GM21786 (cell line): ENCODE measurements around the gene HECW1.
A peak's percentile ranks its signal among the peaks of the same experiment; 100 is the strongest.
"Not testable (repeated sequence)": the region's sequence is repeated elsewhere in the genome, so short reads cannot be mapped to it uniquely, and the experiment has no call there.

Experiments used
- ATAC-seq: cut with Tn5 transposase; IDR thresholded peaks from one replicate; pipeline ENCODE4 v1.9.1; 2021; ENCODE audit not compliant: unreplicated experiment

The HECW1 gene

DNA sequence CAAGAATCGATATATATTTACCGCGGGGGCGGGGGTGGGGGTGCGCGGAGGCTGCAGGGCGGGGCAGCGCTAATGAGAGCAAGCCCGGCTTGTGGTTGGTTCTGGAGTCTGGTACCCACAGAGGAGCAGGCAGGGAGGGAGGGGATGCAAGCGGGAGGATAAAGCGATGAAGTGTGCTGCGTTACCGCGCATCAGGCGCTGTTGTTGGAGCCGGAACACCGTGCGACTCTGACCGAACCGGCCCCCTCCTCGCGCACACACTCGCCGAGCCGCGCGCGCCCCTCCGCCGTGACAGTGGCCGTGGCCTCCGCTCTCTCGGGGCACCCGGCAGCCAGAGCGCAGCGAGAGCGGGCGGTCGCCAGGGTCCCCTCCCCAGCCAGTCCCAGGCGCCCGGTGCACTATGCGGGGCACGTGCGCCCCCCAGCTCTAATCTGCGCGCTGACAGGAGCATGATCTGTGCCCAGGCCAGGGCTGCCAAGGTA lies at the start of gene HECW1:
HECW1 (plus strand) TSS at position 189 of the 482 bp plus-strand sequence. CDS start 131,259 bp downstream, outside the sequence.
- no peak for ATAC-seq

DNA sequence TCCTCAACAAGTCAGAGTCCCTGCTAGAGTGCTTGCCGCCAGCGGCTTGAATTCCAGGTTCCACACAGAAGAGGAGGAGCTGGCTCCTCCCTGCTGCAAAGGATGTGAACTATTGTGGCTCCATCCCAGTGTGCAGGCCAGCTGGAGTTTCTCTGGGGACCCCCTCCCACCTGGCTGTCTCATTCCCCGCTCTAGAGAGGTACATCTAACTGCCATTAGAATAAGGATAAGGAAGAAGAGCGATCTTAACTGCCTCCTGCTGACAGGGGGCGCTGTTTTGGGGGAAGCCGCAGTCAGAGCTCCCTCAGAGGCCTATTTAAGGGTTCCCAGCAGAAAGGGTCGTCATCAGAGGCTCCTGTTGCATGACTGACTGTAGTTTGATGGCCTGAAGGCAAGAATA lies 40.8 kb upstream of the HECW1 start:
- no peak for ATAC-seq

DNA sequence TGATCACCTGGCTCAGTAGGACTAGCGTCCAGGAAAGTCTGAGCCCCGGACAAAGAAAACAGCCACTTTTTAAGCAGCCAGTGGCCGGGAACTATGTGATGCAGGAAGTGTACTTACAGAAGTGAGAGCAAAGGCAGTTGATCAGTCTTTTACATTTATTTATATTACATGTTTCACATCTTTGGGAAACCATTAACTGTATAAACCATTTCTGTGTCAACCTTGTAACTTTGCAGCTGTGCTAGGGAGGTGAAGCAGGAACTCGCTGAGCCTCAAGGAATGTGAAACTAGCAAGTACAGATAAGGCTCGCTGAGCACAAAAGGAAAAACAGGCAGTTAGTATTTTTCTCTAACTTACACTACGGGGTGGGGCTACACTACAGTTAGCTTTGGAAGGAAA lies 39.9 kb upstream of the HECW1 start:
- ATAC-seq: no peak

DNA sequence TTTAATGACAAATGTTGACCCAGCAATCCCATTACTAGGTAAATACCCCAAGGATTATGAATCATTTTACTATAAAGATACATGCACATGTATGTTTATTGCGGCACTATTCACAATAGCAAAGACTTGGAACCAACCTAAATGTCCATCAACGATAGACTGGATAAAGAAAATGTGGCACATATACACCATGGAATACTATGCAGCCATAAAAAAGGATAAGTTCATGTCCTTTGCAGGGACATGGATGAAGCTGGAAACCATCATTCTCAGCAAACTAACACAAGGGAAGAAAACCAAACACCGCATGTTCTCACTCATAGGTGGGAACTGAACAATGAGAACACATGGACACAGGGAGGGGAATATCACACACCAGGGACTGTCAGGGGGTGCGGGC lies 38.6 kb upstream of the HECW1 start:
- ATAC-seq: not testable (repeated sequence)

DNA sequence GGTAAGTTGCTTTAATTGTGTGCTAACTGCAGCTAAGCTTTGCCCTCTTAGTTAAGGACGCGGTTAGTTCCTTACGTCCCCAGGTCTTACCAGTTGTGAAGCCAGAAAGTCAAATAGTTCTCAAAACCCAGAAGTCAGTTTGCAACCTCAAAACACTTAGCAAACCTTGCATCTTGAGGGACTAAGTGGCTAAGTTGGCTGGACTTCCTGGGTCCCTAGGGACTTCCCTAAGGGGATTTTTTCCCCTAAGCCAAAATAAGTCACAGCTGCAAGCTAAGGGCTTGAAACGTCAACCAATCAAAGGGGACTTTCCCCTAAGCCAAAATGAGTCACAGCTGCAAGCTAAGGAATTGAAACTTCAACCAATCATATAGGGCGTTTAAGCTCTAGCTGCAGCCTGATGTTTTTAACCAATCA lies 36.2 kb upstream of the HECW1 start:
- peak; percentile 45 for ATAC-seq

DNA sequence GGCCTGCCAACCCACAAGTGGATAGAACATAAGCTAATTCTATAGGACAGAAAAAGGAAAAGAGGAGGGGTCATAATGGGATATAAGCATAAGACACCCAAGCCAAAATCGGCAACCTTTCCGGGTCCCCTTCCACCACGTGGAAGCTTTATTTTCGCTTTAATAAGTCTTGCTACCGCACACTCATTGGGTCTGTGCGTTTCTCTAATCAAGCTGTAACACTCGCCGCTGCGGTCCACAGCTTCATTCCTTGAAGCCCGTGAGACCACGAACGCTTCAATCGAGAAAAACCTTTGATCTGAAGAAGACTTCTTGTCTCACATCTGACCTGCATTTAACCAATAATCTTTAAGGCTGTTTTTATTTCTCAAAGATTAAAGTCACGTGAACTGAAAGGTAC lies 35.8 kb upstream of the HECW1 start:
- ATAC-seq: no peak

DNA sequence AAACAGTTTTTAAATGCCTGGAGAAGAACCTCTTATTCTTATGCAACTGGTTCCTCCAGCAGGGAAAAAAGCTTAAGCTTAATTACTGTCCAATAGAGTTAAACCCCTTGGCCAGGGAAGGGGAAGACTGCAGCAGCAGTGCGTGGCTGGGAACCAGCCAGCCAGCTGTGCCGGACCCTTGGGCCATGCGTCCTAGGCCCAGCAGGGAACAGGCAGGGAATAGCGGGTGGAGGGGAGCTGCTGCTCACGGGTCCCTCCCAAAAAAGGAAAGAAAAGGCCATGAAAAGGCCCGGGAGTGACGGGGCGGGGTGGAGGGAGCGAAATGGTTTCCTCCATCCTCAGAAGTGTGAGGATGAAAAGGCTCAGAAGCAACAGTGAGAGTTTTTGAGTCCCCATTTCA lies 35.2 kb upstream of the HECW1 start:
- ATAC-seq: no peak

DNA sequence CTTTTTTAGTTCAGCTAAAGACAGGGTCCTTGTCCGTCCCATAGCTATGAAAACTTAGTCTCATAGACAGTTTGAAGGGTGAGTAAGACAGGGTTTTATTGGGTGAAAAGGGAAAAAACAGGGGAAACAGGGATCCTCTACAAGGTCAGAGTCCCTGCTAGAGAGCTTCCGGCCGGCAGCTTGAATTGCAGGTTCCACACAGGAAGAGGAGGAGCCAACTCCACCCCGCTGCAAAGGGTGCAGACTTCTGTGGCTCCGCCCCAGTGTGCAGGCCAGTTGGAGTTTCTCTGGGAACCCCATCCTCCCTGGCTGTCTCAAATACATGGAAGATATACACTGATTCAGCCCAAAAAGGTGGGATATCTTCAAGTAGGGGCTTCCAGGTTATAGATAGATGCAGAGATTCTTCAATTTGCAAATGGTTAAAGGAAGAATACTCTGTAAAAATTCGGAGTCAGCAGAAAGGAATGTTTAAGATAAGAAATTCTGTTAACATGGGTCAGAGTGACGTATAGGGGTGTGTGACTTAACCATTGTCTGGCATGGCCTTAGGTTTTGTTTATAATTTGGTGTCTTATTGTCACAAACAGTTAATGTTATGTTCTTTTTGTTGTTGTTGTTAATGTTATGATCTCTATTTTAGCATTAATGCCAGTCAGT lies 34.6 kb upstream of the HECW1 start:
- ATAC-seq: no peak

DNA sequence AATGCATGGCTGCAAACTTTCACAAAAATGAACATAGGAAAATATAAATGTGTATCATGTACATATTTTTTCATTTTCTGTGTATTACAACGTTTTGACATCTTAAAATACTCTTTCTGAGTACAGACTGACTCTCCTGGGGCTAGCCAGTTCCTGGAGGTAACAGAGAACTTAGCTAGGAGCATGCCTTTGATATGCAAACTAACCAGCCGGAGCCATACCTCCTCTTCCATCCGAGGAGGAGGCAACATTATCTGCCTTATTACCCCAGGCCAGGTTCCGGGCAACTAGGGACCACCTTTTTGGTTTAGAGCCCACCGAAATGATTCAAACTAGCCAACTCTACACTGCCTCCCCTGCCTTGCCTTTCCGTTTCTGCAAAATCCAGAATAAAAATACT lies 33.7 kb upstream of the HECW1 start:
- ATAC-seq: no peak

DNA sequence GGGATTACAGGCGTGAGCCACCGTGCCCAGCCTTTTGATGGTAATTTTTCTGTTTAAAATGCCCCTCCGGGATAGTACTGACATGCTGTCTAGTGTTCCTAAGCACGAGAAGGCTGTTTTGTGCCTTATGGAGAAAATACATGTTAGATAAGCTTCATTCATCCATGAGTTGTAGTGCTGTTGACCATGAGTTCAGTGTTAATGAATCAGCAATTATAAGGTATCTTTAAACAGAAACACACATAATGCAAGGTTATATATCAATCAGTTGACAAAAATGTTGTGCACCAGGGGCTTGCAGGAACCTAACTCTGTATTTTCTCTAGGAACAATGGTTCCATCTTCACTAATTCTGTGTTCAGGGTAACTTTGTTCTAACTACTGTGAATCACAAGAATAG lies 30.8 kb upstream of the HECW1 start:
- no peak for ATAC-seq

DNA sequence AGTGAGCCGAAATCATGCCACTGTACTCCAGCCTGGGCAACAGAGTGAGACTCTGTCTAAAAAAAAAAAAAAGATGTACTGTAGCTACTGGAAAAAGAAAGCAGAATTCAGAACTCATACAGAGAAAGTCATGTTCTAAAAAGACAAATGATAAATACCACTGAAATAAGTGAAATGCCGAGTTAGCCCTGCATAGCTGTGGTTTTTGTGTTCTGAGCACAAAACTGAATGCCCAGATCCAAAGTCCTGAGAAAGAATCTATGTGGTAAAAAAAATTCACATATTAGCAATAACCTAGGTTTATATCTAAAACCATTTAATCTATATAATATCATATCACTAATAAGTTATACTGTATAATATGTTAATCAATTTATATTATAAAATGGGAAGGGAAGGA lies 29.3 kb upstream of the HECW1 start:
- ATAC-seq: no peak

DNA sequence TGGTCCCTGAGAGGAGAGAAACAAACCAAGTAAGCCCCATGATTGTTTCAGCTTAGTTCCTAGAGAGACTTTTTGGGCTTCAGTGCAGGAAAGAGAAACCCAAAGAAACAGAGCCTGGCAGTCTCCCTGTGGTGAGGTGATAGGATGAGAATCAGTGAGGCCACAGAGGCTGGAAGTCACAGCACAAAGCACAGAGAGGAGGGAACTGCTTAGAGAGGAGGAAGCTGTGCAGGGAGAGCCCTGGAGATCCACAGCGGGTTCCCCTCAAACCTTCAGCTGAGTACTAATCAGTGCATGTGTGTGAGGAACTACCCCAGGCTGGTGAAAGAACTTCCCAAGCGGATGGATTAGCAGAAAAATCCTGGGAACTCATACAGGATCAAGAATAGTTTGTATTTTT lies 27.4 kb upstream of the HECW1 start:
- no peak for ATAC-seq

DNA sequence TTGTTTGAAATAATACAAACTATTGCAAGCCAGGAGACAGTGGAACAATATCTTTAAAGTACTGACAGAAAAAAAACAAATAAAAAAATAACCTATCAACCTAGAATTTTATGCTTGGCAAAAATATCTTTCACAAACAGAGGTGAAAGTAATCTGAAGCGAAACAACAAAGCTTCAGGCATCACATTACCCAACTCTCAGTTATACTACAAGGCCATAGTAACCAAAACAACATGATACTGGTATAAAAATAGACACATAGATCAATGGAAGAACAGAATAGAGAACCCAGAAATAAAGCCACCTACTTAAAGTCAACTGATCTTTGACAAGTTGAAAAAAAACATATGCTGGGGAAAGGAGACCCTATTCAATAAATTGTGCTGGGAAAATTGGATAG lies 26.5 kb upstream of the HECW1 start:
- no peak for ATAC-seq

DNA sequence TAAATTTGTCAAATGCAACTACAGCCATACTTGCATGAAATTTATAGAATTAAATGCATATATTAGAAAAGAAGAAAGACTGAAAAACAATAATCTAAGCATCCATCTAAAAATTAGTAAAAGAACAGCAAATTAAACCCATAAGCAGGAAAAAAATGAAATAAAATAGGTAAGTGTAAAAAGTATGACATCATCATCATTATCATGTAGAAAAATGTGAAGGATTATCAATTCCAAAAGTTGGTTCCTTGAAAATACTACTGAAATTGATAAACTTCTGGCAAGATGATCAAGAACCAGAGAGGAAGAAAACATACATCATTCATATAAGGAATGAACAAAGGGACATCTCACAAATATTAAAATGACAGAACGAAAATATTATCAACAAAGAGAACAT lies 19.6 kb upstream of the HECW1 start:
- no peak for ATAC-seq

DNA sequence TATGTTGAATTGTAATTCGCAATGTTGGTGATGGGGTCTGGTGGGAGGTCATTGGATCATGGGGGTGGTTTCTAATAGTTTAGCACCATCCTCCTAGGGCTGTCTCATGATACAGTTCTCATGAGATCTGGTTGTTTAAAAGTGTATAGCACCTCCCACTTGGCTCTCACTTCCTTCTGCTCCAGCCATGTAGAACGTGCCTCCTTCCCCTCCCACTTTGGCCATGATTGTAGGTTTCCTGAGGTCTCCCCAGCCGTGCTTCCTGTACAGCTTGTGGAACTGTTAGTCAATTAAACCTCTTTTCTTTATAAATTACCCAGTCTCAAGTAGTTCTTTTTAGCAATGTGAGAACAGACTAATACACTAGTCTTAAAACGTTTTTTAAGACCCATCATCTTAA lies 15.6 kb upstream of the HECW1 start:
- no peak for ATAC-seq

DNA sequence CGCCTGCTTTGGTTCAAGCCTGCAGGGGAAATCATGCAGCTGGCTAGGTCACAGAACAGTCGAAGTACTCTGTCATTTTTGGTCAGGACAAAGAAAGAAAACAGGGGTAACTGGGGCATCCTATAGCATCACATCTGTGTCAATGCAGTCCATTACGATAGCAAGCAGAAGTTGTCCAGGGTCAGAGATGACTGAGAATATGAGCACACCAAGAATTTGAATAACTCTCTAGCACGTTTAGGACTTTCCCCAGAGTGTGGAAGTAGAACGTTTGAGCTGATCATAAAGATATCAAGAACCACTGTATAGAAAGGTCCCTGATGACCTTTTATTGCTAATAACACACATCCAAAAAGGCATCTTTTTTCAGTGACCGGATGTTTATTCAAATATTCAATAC lies 12.7 kb upstream of the HECW1 start:
- no peak for ATAC-seq

DNA sequence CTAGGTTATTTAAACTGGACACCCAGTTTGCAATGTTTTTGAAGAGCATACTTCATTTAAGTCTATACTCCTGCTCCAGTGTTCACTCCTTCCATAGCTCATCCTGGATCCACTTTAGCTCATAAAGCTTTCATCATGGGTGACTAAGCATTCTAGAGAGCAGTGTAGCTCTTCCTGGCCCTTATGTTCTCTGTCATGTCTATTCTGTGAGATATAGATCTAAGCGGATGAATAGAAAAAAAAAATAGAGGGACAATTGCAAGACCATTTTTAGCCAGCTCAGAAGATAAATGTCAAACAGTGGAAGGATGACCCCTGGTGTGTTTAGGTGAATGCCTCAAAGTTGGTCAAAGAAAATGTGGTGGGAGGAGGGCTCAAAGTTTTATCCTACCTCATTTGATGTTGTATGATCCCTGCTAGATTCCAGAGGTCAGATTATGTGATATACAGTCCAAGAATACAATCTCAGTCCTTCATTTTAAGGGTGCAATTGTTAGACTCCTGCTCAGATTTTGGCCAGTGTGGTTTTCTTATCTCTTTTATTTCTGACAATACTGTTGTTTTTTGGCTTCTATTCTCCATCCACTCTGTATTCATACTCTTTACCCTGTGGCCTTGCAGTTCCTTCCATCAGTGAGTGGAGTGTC lies 7.5 kb upstream of the HECW1 start:
- ATAC-seq: no peak

DNA sequence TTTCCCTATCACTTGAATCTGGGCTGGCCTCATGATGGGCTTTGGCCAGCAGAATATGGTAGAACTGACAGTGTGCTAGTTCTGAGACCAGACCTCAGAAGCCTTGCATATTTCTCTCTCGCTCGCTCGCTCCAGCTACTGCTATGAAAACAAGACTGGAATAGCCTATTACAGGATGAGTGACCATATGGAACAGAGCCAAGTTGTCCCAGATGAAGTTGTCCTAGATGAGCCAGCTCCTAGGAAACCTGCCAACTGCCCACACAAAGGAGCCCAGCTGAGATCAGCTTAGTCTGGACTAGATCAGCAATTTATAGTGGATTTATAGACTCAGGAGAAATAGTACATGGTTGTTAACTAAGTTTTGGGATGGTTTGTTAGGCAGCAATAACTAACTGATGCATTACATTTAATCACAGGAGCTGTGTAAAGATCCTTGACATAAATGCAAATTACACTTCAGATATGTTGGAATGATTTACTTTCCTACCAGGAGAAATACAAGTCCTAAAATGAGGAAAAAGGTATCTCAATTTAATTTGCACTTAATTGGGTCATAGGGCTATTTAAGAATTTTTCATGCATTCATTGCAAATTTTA lies 6.8 kb upstream of the HECW1 start:
- no peak for ATAC-seq

DNA sequence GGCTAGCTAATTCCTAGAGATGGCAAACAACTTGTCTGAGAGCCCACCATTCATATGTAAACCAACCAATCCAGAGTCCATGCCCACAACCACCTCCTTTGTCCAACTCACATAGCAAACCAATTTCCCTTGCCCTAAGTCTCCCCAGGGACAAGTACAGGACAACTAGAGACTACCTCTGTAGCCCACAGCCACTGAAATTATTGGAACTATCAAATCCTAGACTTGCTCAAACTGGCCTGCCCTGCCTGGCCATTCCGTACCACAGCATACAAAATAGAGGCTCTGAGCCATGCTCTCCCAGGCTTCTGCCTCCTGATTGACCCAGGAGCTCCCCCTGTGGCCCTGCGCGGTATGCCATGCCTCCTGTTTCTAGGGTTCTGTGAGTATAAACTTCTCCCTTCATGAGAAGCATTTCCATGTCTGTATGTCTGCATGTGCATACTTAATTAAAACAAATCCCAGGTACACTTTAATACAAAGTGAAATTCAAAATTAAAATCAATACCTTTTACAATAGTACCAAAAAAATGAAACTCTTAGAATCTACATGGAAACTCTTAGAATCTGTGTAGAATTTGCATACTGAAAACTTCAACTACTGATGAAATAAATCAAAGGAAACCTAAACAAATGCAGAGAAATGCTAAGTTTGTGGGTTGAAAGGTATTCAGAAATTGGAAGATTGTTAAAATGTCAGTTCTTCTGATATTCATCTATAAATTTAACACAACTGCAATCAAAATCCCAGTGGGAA lies 4.0 kb upstream of the HECW1 start:
- ATAC-seq: peak; percentile 95

DNA sequence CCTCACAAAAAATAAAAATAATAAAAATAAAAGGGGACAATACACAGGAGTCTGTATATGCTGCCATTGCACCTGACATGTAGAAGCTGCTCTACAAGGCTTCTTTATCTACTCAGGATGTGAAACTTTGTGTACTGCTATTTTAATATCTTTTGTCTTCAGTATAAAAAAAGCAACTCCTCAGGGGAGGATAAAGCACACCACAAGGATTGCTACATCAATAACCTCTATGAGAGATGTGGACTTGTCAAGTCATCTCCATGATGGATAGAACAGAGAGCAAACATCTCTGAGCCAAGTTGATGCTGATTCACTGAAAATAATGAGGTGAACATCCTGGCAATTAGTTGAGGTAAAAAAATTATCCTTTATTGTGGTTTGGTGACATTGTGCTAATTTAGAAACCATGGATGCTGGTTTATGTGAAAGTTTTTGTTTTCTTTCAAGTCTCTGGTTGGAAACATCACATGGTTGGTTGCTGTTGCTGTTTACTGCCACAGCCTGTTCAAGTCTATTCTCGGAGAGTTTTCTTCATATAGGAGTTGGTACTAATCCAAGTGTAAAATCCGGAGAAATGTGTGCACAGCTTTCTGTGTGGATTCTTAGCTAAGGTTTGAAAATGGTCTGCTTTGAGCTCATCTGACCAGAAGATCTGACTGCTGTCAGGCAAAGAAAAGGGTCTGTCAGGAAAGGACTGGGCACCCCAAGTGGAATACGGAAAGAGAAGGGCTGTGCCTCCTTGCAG lies 1.5 kb upstream of the HECW1 start:
- ATAC-seq: no peak
